IMR-90 (cell line): Measurements from ENCODE around the gene DHDH. TPM values are rescaled to one million over a fixed set of nuclear protein-coding genes. Genes with fewer than 3 reads are reported as not detected.
A peak's percentile ranks its signal among the peaks of the same experiment; 100 is the strongest.

Experiments used
- ATAC-seq: fragments of 200-7000 bp; cut with Tn5 transposase; 2 replicates; pipeline ENCODE4 v1.9.1; 2020; ENCODE audit warnings: low read depth, mild to moderate bottlenecking, moderate library complexity
- BruUV-seq: library from RNA; stranded (reverse); fragments of 400-500 nt; replicated peaks from 2 replicates; lab custom pipeline; 2021; lab: Mats Ljungman, UMichigan
- CTCF ChIA-PET: fragments of 300-600 bp; formaldehyde crosslinking; extraction: SDS; loops from one replicate; lab custom pipeline; 2021; ENCODE audit warnings: antibody characterized with exemption; lab: Yijun Ruan, JAX
- POLR2A ChIA-PET: fragments of 300-600 bp; sonication (Branson Sonifier 250); formaldehyde crosslinking; loops from one replicate; lab custom pipeline; 2022; ENCODE audit warnings: antibody characterized with exemption; ENCODE audit not compliant: unreplicated experiment; lab: Charles Lee
- DNase-seq: peaks from one replicate; pipeline ENCODE4 v3.0.0; 2013
- H2AFZ ChIP-seq: replicated peaks from 2 replicates; pipeline ENCODE3; 2013; ENCODE audit warnings: low read length, mild to moderate bottlenecking; ENCODE audit not compliant: poor library complexity
- H2AK5ac ChIP-seq: 2 replicates; pipeline ENCODE4 v1.6.1; 2013; ENCODE audit warnings: low read depth, low read length, inconsistent platforms
- H2AK9ac ChIP-seq: replicated peaks from 2 replicates; pipeline ENCODE3; 2013; ENCODE audit warnings: mild to moderate bottlenecking, low read depth, low read length, moderate library complexity; ENCODE audit not compliant: poor library complexity
- H2BK120ac ChIP-seq: 2 replicates; pipeline ENCODE4 v1.6.1; 2013; ENCODE audit warnings: low read depth, low read length, inconsistent platforms
- H2BK15ac ChIP-seq: 3 replicates; pipeline ENCODE4 v1.6.1; 2013; ENCODE audit warnings: low read depth, low read length, inconsistent platforms
- H2BK20ac ChIP-seq: 2 replicates; pipeline ENCODE4 v1.6.1; 2013; ENCODE audit warnings: low read depth, mild to moderate bottlenecking, inconsistent platforms, low read length, moderate library complexity
- H2BK5ac ChIP-seq: 2 replicates; pipeline ENCODE4 v1.6.1; 2013; ENCODE audit warnings: mild to moderate bottlenecking, low read depth, low read length, inconsistent platforms; ENCODE audit not compliant: poor library complexity, severe bottlenecking
- H3K14ac ChIP-seq: replicated peaks from 2 replicates; pipeline ENCODE4 v1.6.1; 2013; ENCODE audit warnings: low read depth, low read length, inconsistent platforms
- H3K18ac ChIP-seq: 2 replicates; pipeline ENCODE4 v1.6.1; 2013; ENCODE audit warnings: low read depth, low read length, control low read depth
- H3K23ac ChIP-seq: 2 replicates; pipeline ENCODE4 v1.6.1; 2013; ENCODE audit warnings: low read depth, low read length, inconsistent platforms
- H3K27ac ChIP-seq: 2 replicates; pipeline ENCODE4 v1.5.1; 2013; ENCODE audit warnings: mild to moderate bottlenecking, control low read depth, low read length; ENCODE audit not compliant: insufficient read depth
- H3K27me3 ChIP-seq: 2 replicates; pipeline ENCODE4 v1.6.1; 2013; ENCODE audit warnings: low read length; ENCODE audit not compliant: control insufficient read depth, insufficient read depth
- H3K36me3 ChIP-seq: 2 replicates; pipeline ENCODE4 v1.6.1; 2013; ENCODE audit warnings: low read length, mixed read lengths; ENCODE audit not compliant: control insufficient read depth, insufficient read depth
- H3K4ac ChIP-seq: 2 replicates; pipeline ENCODE4 v1.6.1; 2013; ENCODE audit warnings: low read depth, low read length, inconsistent platforms
- H3K4me1 ChIP-seq: 2 replicates; pipeline ENCODE4 v1.6.1; 2013; ENCODE audit warnings: low read length, mixed read lengths; ENCODE audit not compliant: control insufficient read depth, insufficient read depth
- H3K4me2 ChIP-seq: 2 replicates; pipeline ENCODE4 v1.6.1; 2013; ENCODE audit warnings: low read depth, mild to moderate bottlenecking, control low read depth, low read length, moderate library complexity
- H3K4me3 ChIP-seq: 2 replicates; pipeline ENCODE4 v1.5.1; 2013; ENCODE audit warnings: low read depth, mild to moderate bottlenecking, control low read depth, low read length, moderate library complexity; ENCODE audit not compliant: insufficient read depth
- H3K56ac ChIP-seq: 2 replicates; pipeline ENCODE4 v1.6.1; 2013; ENCODE audit warnings: low read length, inconsistent platforms; ENCODE audit not compliant: insufficient read depth; ENCODE audit errors: extremely low read depth
- H3K79me1 ChIP-seq, 2 experiments: 2 replicates each; pipeline ENCODE4 v1.6.1; 2013; ENCODE audit warnings: low read length in 2 of 2, inconsistent platforms in 1 of 2, low read depth in 1 of 2
- H3K9ac ChIP-seq: 2 replicates; pipeline ENCODE4 v1.6.1; 2013; ENCODE audit warnings: low read depth, low read length, control low read depth
- H3K9me1 ChIP-seq: 2 replicates; pipeline ENCODE4 v1.6.1; 2013; ENCODE audit warnings: low read length, inconsistent platforms; ENCODE audit not compliant: insufficient read depth
- H3K9me3 ChIP-seq: 2 replicates; pipeline ENCODE4 v1.6.1; 2013; ENCODE audit warnings: low read length; ENCODE audit not compliant: control insufficient read depth, insufficient read depth
- H4K20me1 ChIP-seq: 2 replicates; pipeline ENCODE4 v1.6.1; 2013; ENCODE audit warnings: low read length, inconsistent platforms; ENCODE audit not compliant: insufficient read depth
- H4K5ac ChIP-seq: 2 replicates; pipeline ENCODE4 v1.6.1; 2013; ENCODE audit warnings: mild to moderate bottlenecking, low read depth, low read length, control low read depth
- H4K8ac ChIP-seq, 2 experiments: 2 replicates each; pipeline ENCODE4 v1.6.1; 2013; ENCODE audit warnings: low read depth in 2 of 2, low read length in 2 of 2, control low read depth in 1 of 2, inconsistent platforms in 1 of 2
- H4K91ac ChIP-seq: 2 replicates; pipeline ENCODE4 v1.6.1; 2013; ENCODE audit warnings: low read depth, low read length, inconsistent platforms; ENCODE audit not compliant: insufficient read depth
- BHLHE40 ChIP-seq: fragments of 150-350 bp; IDR thresholded peaks from 2 replicates; pipeline ENCODE4 v1.6.1; 2016; ENCODE audit warnings: mild to moderate bottlenecking, low read depth, low read length
- CEBPB ChIP-seq: IDR thresholded peaks from 2 replicates; pipeline ENCODE4 v1.6.1; 2012; ENCODE audit warnings: low read depth, low read length, improper control_type of control experiment
- CHD1 ChIP-seq: IDR thresholded peaks from 2 replicates; pipeline ENCODE4 v1.6.1; 2012; ENCODE audit warnings: low read depth, low read length, improper control_type of control experiment
- ELK1 ChIP-seq: fragments of 150-350 bp; IDR thresholded peaks from 2 replicates; pipeline ENCODE4 v1.6.1; 2016; ENCODE audit warnings: low read depth, mild to moderate bottlenecking, low read length, moderate library complexity, borderline replicate concordance
- FOS ChIP-seq: fragments of 150-350 bp; IDR thresholded peaks from 2 replicates; pipeline ENCODE4 v1.6.1; 2016; ENCODE audit warnings: low read depth, low read length
- MAFK ChIP-seq: IDR thresholded peaks from 2 replicates; pipeline ENCODE4 v1.6.1; 2012; ENCODE audit warnings: low read depth, low read length, improper control_type of control experiment
- MXI1 ChIP-seq: IDR thresholded peaks from 2 replicates; pipeline ENCODE4 v1.6.1; 2012; ENCODE audit warnings: low read depth, mild to moderate bottlenecking, low read length, moderate library complexity, borderline replicate concordance
- NFE2L2 ChIP-seq: fragments of 150-350 bp; IDR thresholded peaks from 2 replicates; pipeline ENCODE4 v1.6.1; 2016; ENCODE audit warnings: low read depth, mild to moderate bottlenecking, low read length
- POLR2A ChIP-seq: IDR thresholded peaks from 2 replicates; pipeline ENCODE4 v1.6.1; 2012; ENCODE audit warnings: mild to moderate bottlenecking, low read depth, low read length
- RAD21 ChIP-seq: IDR thresholded peaks from 2 replicates; pipeline ENCODE4 v1.6.1; 2012; ENCODE audit warnings: low read length, improper control_type of control experiment
- RCOR1 ChIP-seq: IDR thresholded peaks from 2 replicates; pipeline ENCODE4 v1.6.1; 2012; ENCODE audit warnings: mild to moderate bottlenecking, low read length, improper control_type of control experiment; ENCODE audit not compliant: insufficient replicate concordance
- RFX5 ChIP-seq: IDR thresholded peaks from 2 replicates; pipeline ENCODE4 v1.8.0; 2012; ENCODE audit warnings: low read depth, mild to moderate bottlenecking, low read length, moderate library complexity
- SMC3 ChIP-seq: fragments of 150-350 bp; IDR thresholded peaks from 2 replicates; pipeline ENCODE4 v1.6.1; 2016; ENCODE audit warnings: low read depth, mild to moderate bottlenecking, antibody characterized with exemption, low read length, moderate library complexity
- WGBS, 2 experiments: methylation state at CpG; one replicate each; pipeline versions ENCODE4 v1.1.5 to v1.1.7; 2013; ENCODE audit warnings: missing lambda C conversion rate in 2 of 2; ENCODE audit not compliant: insufficient read length in 1 of 2; ENCODE audit errors: extremely low coverage in 2 of 2; 5-methylcytosine and 5-hydroxymethylcytosine counted together
- dilution Hi-C: fragments of 300-500 bp; cut with HindIII; formaldehyde crosslinking; loops from one replicate; pipeline ENCODE4 v1.14.3; 2018; ENCODE audit warnings: low sequenced_read_pairs; ENCODE audit not compliant: unreplicated experiment
- in situ Hi-C: fragments of 300-500 bp; cut with MboI; formaldehyde crosslinking; loops from 3 replicates; pipeline ENCODE4 v1.14.3; 2019; ENCODE audit warnings: low sequenced_read_pairs, inconsistent platforms, mixed read lengths
- intact Hi-C: fragments of 100-400 bp; cut with micrococcal nuclease; formaldehyde crosslinking; loops from 2 replicates; pipeline ENCODE4 v1.10.0; 2022
- polyA plus RNA-seq, 3 experiments: library from polyadenylated mRNA; depleted of rRNA; stranded (reverse); fragments of >200 nt; gene quantifications; 2 replicates each; pipeline ENCODE4 v1.2.3, GENCODE V29; 2012; ENCODE audit warnings: low replicate concordance in 1 of 3
- total RNA-seq: library from RNA; depleted of rRNA; stranded (reverse); fragments of >200 nt; gene quantifications from 2 replicates; pipeline ENCODE4 v1.2.3, GENCODE V29; 2012
- TF ChIP-seq, protein P1 (sequence below): conservative IDR thresholded peaks from 2 replicates; pipeline ENCODE4 v1.5.1; 2012; ENCODE audit warnings: mild to moderate bottlenecking, low read depth, low read length, improper control_type of control experiment
- TF ChIP-seq, protein P2 (sequence below): fragments of 150-350 bp; IDR thresholded peaks from 2 replicates; pipeline ENCODE4 v1.6.1; 2017; ENCODE audit warnings: mild to moderate bottlenecking, antibody characterized with exemption, low read length, low read depth

Gene DHDH
- total and polyA plus RNA-seq, 2 of the 4 experiments (the other 2 are of a cell fraction), result 0.36 to 0.53 TPM

- BruUV-seq, result no TSS peak
- no peak for TF ChIP-seq MXI1
- TF ChIP-seq, protein P1, sequence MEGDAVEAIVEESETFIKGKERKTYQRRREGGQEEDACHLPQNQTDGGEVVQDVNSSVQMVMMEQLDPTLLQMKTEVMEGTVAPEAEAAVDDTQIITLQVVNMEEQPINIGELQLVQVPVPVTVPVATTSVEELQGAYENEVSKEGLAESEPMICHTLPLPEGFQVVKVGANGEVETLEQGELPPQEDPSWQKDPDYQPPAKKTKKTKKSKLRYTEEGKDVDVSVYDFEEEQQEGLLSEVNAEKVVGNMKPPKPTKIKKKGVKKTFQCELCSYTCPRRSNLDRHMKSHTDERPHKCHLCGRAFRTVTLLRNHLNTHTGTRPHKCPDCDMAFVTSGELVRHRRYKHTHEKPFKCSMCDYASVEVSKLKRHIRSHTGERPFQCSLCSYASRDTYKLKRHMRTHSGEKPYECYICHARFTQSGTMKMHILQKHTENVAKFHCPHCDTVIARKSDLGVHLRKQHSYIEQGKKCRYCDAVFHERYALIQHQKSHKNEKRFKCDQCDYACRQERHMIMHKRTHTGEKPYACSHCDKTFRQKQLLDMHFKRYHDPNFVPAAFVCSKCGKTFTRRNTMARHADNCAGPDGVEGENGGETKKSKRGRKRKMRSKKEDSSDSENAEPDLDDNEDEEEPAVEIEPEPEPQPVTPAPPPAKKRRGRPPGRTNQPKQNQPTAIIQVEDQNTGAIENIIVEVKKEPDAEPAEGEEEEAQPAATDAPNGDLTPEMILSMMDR, result no peak
- no peak for TF ChIP-seq FOS
- TF ChIP-seq, protein P2, sequence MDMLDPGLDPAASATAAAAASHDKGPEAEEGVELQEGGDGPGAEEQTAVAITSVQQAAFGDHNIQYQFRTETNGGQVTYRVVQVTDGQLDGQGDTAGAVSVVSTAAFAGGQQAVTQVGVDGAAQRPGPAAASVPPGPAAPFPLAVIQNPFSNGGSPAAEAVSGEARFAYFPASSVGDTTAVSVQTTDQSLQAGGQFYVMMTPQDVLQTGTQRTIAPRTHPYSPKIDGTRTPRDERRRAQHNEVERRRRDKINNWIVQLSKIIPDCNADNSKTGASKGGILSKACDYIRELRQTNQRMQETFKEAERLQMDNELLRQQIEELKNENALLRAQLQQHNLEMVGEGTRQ, result no peak
- no peak for TF ChIP-seq CEBPB
- TF ChIP-seq POLR2A, result no peak
- TF ChIP-seq ELK1, result no peak
- TF ChIP-seq SMC3, result no peak
- no peak for TF ChIP-seq CHD1
- TF ChIP-seq MAFK, result no peak
- TF ChIP-seq RFX5, result no peak
- no peak for TF ChIP-seq RCOR1
- TF ChIP-seq BHLHE40, result no peak
- no peak for TF ChIP-seq NFE2L2
- no peak for TF ChIP-seq RAD21
These were observed 27.7 kb downstream of the DHDH start for GRCh38 chr19:48961051-48961649.

More at GRCh38 chr19:48961051-48961649, 27.7 kb downstream of the DHDH start:
- peaks cover 22% of the 10 kb centered on the region for H3K36me3 ChIP-seq
- no peak overlapping the region for H2BK5ac ChIP-seq
- H2BK20ac ChIP-seq, result no peak overlapping the region
- peak overlapping the region; percentile 76 for H2AK9ac ChIP-seq
- 0 out of 2 replicates have a peak overlapping the region, but pooled peaks have one; percentile 9 for H4K91ac ChIP-seq
- no peak overlapping the region for H3K18ac ChIP-seq
- 86% methylated on average over 11 of the region's 19 CpGs; no CpG with 5 or more reads in 1 of the 2 experiments for WGBS, 2 experiments
- no peak overlapping the region for H3K14ac ChIP-seq
- intact Hi-C loops (loop anchor here (10.0 kb wide), 1 partner anchor 316 kb away; the partner anchor contains the start of gene CA11), dilution Hi-C loops (no loop called here), in situ Hi-C loops (loop anchor here (5.0 to 10.0 kb wide), 2 partner anchors 69 to 316 kb away; partner anchors contain the start of gene CA11)
- H3K79me1 ChIP-seq, result peaks cover 10 to 74% of the 10 kb centered on the region in 2 experiments
- peak overlapping the region; percentile 14; the same call in 1 of the 2 replicates for H2AK5ac ChIP-seq
- peaks cover 13% of the 10 kb centered on the region for H3K9me1 ChIP-seq
- ChIA-PET POLR2A (interaction anchor here (0.6 kb wide), 1 partner anchor 176 kb away, joined by 4 read pairs; no protein-coding TSS in a partner anchor), CTCF (no interaction called here)
- H3K4me1 ChIP-seq, result peaks cover 22% of the 10 kb centered on the region
- no peak overlapping the region for H3K4me3 ChIP-seq
- H3K9ac ChIP-seq, result no peak overlapping the region
- no peak overlapping the region for H2AFZ ChIP-seq
- no peak overlapping the region for H3K56ac ChIP-seq
- H2BK15ac ChIP-seq, result no peak overlapping the region
- ATAC-seq (no peak), DNase-seq (no peak)
- H3K27me3 ChIP-seq, result no peaks in the 10 kb centered on the region
- H3K4ac ChIP-seq, result no peak overlapping the region
- H3K27ac ChIP-seq, result no peak overlapping the region
- peaks cover 12% of the 10 kb centered on the region for H4K20me1 ChIP-seq
- H3K23ac ChIP-seq, result no peak overlapping the region
- no peak overlapping the region for H4K5ac ChIP-seq
- H3K4me2 ChIP-seq, result no peak overlapping the region
- no peaks in the 10 kb centered on the region for H3K9me3 ChIP-seq
- no peak overlapping the region for H4K8ac ChIP-seq
- H2BK120ac ChIP-seq, result no peak overlapping the region
